Progenitor cell of endocrine pancreas (in vitro differentiated cells): Measurements from ENCODE around the gene PCGF5. TPM values are rescaled to one million over a fixed set of nuclear protein-coding genes. Genes with fewer than 3 reads are reported as not detected.
"Not testable (repeated sequence)": the region's sequence is repeated elsewhere in the genome, so short reads cannot be mapped to it uniquely, and the experiment has no call there.

ENCODE experiments used
- DNase-seq: peaks from one replicate; pipeline ENCODE4 v3.0.0; 2021; ENCODE audit warnings: low spot score; ENCODE audit not compliant: unreplicated experiment
- H3K27ac Mint-ChIP-seq: 2 replicates; pipeline ENCODE4 v1.8.0; 2021; ENCODE audit warnings: mild to moderate bottlenecking, moderate library complexity, mixed read lengths
- H3K27me3 Mint-ChIP-seq: 2 replicates; pipeline ENCODE4 v1.8.0; 2021; ENCODE audit warnings: mixed read lengths
- H3K36me3 Mint-ChIP-seq: 2 replicates; pipeline ENCODE4 v1.8.0; 2022; ENCODE audit warnings: mixed read lengths; ENCODE audit not compliant: insufficient read depth
- H3K4me1 Mint-ChIP-seq: 2 replicates; pipeline ENCODE4 v1.8.0; 2021; ENCODE audit warnings: low read depth, mixed read lengths
- H3K4me3 Mint-ChIP-seq: 2 replicates; pipeline ENCODE4 v1.8.0; 2021; ENCODE audit warnings: low read depth, mild to moderate bottlenecking, moderate library complexity, mixed read lengths
- H3K9me3 Mint-ChIP-seq: 2 replicates; pipeline ENCODE4 v1.8.0; 2021; ENCODE audit warnings: low read depth, mixed read lengths
- total RNA-seq: library from RNA; stranded (reverse); gene quantifications from 2 replicates; pipeline ENCODE4 v1.2.1, GENCODE V29; 2021
- TF ChIP-seq, protein P1 (sequence below): fragments of 200-600 bp; sonication (generic); IDR thresholded peaks from one replicate; pipeline ENCODE4 v1.5.0; 2021; ENCODE audit warnings: antibody characterized with exemption, mild to moderate bottlenecking; ENCODE audit not compliant: unreplicated experiment

PCGF5 gene
- total RNA-seq, 1 donor from 2014 or later = 19.2 TPM

DNA sequence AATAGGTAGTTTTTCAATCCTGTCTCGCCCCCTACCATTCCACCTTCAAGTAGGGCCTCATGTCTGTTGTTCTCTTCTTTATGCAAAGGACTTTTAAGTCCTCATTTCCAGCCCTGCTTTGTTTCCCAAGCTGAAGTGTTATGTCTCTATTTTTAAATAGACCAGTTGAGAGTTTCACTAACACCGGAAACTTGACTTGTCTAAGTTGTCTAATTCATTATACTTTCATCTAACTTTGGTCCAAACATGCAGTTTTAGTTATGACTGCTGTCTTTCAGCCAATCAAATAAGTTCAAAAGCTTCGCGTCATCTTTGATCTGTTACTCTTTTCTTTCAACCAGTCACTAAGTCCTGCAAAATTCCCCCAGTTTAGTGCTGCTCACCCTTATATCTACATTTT is 32.8 kb downstream of the PCGF5 start:
- TF ChIP-seq, protein P1, sequence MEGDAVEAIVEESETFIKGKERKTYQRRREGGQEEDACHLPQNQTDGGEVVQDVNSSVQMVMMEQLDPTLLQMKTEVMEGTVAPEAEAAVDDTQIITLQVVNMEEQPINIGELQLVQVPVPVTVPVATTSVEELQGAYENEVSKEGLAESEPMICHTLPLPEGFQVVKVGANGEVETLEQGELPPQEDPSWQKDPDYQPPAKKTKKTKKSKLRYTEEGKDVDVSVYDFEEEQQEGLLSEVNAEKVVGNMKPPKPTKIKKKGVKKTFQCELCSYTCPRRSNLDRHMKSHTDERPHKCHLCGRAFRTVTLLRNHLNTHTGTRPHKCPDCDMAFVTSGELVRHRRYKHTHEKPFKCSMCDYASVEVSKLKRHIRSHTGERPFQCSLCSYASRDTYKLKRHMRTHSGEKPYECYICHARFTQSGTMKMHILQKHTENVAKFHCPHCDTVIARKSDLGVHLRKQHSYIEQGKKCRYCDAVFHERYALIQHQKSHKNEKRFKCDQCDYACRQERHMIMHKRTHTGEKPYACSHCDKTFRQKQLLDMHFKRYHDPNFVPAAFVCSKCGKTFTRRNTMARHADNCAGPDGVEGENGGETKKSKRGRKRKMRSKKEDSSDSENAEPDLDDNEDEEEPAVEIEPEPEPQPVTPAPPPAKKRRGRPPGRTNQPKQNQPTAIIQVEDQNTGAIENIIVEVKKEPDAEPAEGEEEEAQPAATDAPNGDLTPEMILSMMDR = no peak
- Mint-ChIP-seq H3K36me3 (peaks cover 18% of the 10 kb centered on the region), H3K4me3 (no peak overlapping the region), H3K9me3 (no peaks in the 10 kb centered on the region), H3K27ac (no peak overlapping the region), H3K4me1 (peaks cover 1% of the 10 kb centered on the region), H3K27me3 (no peaks in the 10 kb centered on the region)
- DNase-seq = no peak

DNA sequence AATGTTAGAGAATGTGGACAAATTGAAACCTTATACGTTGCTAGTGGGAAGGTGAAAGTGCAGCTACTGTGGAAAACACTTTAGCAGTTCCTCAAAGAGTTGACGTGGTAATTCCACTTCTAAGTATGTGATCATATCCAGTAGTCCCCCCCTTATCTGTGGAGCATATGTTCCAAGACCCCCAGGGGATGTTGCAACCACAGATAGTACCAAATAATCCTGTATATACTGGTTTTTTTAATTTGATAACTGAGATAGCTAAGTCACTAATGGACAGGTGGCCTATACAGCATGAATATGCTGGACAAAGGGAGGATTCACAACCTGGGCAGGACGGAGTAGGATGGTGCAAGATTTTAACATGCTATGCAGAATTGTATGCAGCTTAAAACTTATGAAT is 36.8 kb downstream of the PCGF5 start:
- TF ChIP-seq, protein P1 = no peak
- DNase-seq = no peak
- Mint-ChIP-seq H3K4me1 (no peaks in the 10 kb centered on the region), H3K4me3 (no peak overlapping the region), H3K36me3 (peaks cover 23% of the 10 kb centered on the region), H3K27me3 (no peaks in the 10 kb centered on the region), H3K9me3 (no peaks in the 10 kb centered on the region), H3K27ac (no peak overlapping the region)

- not testable (repeated sequence) for H3K9me3 Mint-ChIP-seq, H3K4me1 Mint-ChIP-seq, H3K27ac Mint-ChIP-seq, DNase-seq, H3K4me3 Mint-ChIP-seq, H3K36me3 Mint-ChIP-seq, H3K27me3 Mint-ChIP-seq
Observed at GRCh38 chr10:91260417-91260816, 40.0 kb downstream of the PCGF5 start.

DNA sequence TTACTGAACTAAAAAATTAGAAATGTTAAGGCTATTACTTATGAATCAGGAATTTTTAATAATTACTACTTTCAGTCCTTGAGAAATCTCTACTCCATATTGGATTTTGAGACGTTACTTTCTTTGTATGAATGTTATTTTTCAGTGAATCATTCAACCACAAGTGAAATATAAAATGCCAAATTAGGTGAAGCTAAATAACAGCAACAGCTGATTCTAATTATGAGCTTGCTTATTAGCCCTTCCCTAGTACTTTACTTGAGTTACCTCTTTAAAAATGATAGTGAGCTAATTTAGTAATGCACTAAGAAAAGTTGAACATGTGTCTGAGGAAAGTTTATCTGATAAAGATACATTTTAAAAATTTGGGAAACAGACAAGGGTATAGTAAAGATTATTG is 51.4 kb downstream of the PCGF5 start:
- Mint-ChIP-seq H3K27me3 (no peaks in the 10 kb centered on the region), H3K27ac (no peak overlapping the region), H3K9me3 (no peaks in the 10 kb centered on the region), H3K4me1 (peaks cover 4% of the 10 kb centered on the region), H3K4me3 (no peak overlapping the region), H3K36me3 (peaks cover 2% of the 10 kb centered on the region)
- DNase-seq = no peak
- TF ChIP-seq, protein P1 = no peak

DNA sequence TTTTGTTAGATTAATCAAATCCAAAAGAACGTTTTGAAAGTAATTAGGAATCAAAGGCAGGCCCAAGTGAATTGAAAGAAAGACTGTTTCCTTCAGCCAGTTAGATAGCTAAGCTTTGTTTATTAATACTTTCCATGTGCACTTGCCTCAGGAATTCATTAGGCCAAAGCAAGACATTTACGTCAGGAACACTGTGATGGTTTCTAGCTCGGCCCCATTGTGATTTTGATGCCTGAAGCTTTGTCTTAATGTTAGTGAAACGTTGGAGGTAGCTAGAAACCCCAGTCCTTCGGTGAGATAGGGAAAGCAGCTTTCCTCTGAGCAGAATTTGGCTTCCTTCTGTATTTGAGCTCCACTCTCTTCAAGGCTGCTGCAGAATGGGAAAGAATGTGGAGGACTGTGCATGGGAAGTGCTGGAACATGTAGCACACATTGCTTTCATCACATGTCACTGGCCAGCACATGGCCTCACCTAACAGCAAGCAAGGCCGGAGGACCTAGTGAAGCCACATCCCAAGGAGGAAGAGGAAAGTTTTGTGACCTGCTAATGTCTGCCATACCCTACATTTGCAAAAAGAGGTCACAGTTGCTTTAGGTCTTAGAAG is 64.1 kb downstream of the PCGF5 start:
- no peaks in the 10 kb centered on the region for H3K4me1 Mint-ChIP-seq
- no peak for DNase-seq
- TF ChIP-seq, protein P1 = no peak
- H3K27ac Mint-ChIP-seq = no peak overlapping the region
- no peaks in the 10 kb centered on the region for H3K9me3 Mint-ChIP-seq
- no peak overlapping the region for H3K4me3 Mint-ChIP-seq
- peaks cover 5% of the 10 kb centered on the region for H3K27me3 Mint-ChIP-seq
- no peaks in the 10 kb centered on the region for H3K36me3 Mint-ChIP-seq

DNA sequence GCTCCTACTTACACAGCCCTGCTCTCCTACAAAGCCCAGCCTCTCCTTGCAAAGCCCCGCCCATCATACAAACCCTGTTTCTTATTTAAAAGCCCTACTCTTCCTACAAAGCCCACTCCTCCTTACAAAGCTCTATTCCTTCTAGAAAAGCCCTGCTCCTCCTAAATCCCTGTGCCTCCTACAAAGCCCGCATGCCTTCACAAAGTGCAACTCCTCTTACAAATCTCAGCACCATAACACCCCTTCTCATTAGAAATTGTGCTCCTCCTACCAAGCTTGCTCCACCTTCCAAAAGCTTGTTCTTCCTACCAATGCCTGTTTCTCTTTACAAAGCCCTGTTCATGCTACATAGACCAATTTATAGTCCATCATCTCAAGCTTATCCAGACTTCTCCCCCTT is 66.1 kb downstream of the PCGF5 start:
- no peaks in the 10 kb centered on the region for H3K9me3 Mint-ChIP-seq
- H3K4me3 Mint-ChIP-seq = no peak overlapping the region
- peaks cover 9% of the 10 kb centered on the region for H3K27me3 Mint-ChIP-seq
- no peak overlapping the region for H3K27ac Mint-ChIP-seq
- no peaks in the 10 kb centered on the region for H3K4me1 Mint-ChIP-seq
- no peak for DNase-seq
- no peaks in the 10 kb centered on the region for H3K36me3 Mint-ChIP-seq
- TF ChIP-seq, protein P1 = no peak
